CD4-positive, CD25-positive, alpha-beta regulatory T cell (primary cell): ENCODE data around the gene SDHAF2. TPM values are rescaled to one million over a fixed set of nuclear protein-coding genes. Genes with fewer than 3 reads are reported as not detected.
A peak's percentile ranks its signal among the peaks of the same experiment; 100 is the strongest.

Experiments used
- ATAC-seq, 2 donors: fragments of 150-1000 bp; cut with Tn5 transposase; one replicate each; pipeline ENCODE4 v1.10.0; 2021; ENCODE audit warnings: low read depth in 2 of 2, moderate number of reproducible peaks in 2 of 2, moderate library complexity in 1 of 2
- DNase-seq, 3 donors: peaks; one replicate each; pipeline versions ENCODE4 v3.0.0 to v3.0.0-alpha.2; 2012 to 2022; ENCODE audit warnings: mixed read lengths in 1 of 3
- H3K27ac ChIP-seq: one replicate; pipeline ENCODE4 v1.7.0; 2013; ENCODE audit warnings: mild to moderate bottlenecking, low read length; ENCODE audit not compliant: insufficient read depth, poor library complexity, severe bottlenecking
- H3K27me3 ChIP-seq: one replicate; pipeline ENCODE4 v1.7.0; 2013; ENCODE audit warnings: low read length; ENCODE audit not compliant: control insufficient read depth, insufficient read depth
- H3K36me3 ChIP-seq: one replicate; pipeline ENCODE4 v1.7.0; 2013; ENCODE audit warnings: mild to moderate bottlenecking, low read length, moderate library complexity; ENCODE audit not compliant: control insufficient read depth, insufficient read depth
- H3K4me1 ChIP-seq: 2 replicates; pipeline ENCODE4 v1.7.0; 2013; ENCODE audit warnings: mild to moderate bottlenecking, low read length; ENCODE audit not compliant: insufficient read depth, control insufficient read depth, poor library complexity, severe bottlenecking
- H3K4me3 ChIP-seq: one replicate; pipeline ENCODE4 v1.7.0; 2013; ENCODE audit warnings: low read depth, mild to moderate bottlenecking, low read length, moderate library complexity
- H3K9me3 ChIP-seq, 2 experiments: 1 replicate in 1 of 2; 2 replicates in 1 of 2; pipeline ENCODE4 v1.7.0; 2013; ENCODE audit warnings: low read length in 2 of 2, mild to moderate bottlenecking in 1 of 2, moderate library complexity in 1 of 2; ENCODE audit not compliant: control insufficient read depth in 2 of 2
- H3K27ac Mint-ChIP-seq, 3 donors: one replicate each; pipeline ENCODE4 v1.8.0; 2020 to 2022; ENCODE audit warnings: mild to moderate bottlenecking in 3 of 3, mixed read lengths in 3 of 3, moderate library complexity in 2 of 3
- H3K27me3 Mint-ChIP-seq: one replicate; pipeline ENCODE4 v1.8.0; 2022; ENCODE audit warnings: mild to moderate bottlenecking, mixed read lengths
- H3K36me3 Mint-ChIP-seq: one replicate; pipeline ENCODE4 v1.8.0; 2020; ENCODE audit warnings: mixed read lengths
- H3K4me1 Mint-ChIP-seq, 4 donors: one replicate each; pipeline ENCODE4 v1.8.0; 2020 to 2022; ENCODE audit warnings: mixed read lengths in 4 of 4, mild to moderate bottlenecking in 1 of 4
- H3K4me3 Mint-ChIP-seq, 4 donors: one replicate each; pipeline ENCODE4 v1.8.0; 2020 to 2022; ENCODE audit warnings: mild to moderate bottlenecking in 4 of 4, mixed read lengths in 4 of 4, moderate library complexity in 3 of 4
- H3K9me3 Mint-ChIP-seq, 7 donors: one replicate each; pipeline ENCODE4 v1.8.0; 2020 to 2022; ENCODE audit warnings: mixed read lengths in 7 of 7, mild to moderate bottlenecking in 3 of 7, moderate library complexity in 2 of 7
- polyA plus RNA-seq, 4 donors: library from polyadenylated mRNA; unstranded; fragments of 300-500 nt; fragmentation: Illumina TruSeq; gene quantifications; one replicate each; pipeline ENCODE4 v1.2.3, GENCODE V29; 2021
- total RNA-seq: library from RNA; stranded (reverse); gene quantifications from one replicate; pipeline ENCODE4 v1.2.3, GENCODE V29; 2022

Gene SDHAF2
- total and polyA plus RNA-seq, 5 donors from 2014 or later = 36.7 to 127 (median 99.9) TPM

GRCh38 chr11:61472282-61472681 is 42.4 kb downstream of the SDHAF2 start:
- no peak overlapping the region for H3K4me3 Mint-ChIP-seq
- no peak overlapping the region for H3K27ac Mint-ChIP-seq
- no peaks in the 10 kb centered on the region for H3K27me3 Mint-ChIP-seq
- peaks cover 22% of the 10 kb centered on the region for H3K36me3 ChIP-seq
- H3K27ac ChIP-seq = no peak overlapping the region
- no peak for DNase-seq
- peaks cover 30% of the 10 kb centered on the region for H3K36me3 Mint-ChIP-seq
- ATAC-seq = no peak
- no peaks in the 10 kb centered on the region for H3K4me1 ChIP-seq
- no peak overlapping the region for H3K4me3 ChIP-seq
- peaks cover 0 to 6% (median under 1%) of the 10 kb centered on the region in 4 donors for H3K4me1 Mint-ChIP-seq
- peaks cover 0 to 2% (median 0%) of the 10 kb centered on the region in 7 donors for H3K9me3 Mint-ChIP-seq
- no peaks in the 10 kb centered on the region for H3K9me3 ChIP-seq
- H3K27me3 ChIP-seq = no peaks in the 10 kb centered on the region

GRCh38 chr11:61472868-61473267 is 42.9 kb downstream of the SDHAF2 start:
- Histone ChIP-seq H3K4me1 (peaks cover 5% of the 10 kb centered on the region), H3K27ac (no peak overlapping the region), H3K36me3 (peaks cover 19% of the 10 kb centered on the region), H3K9me3 (no peaks in the 10 kb centered on the region), H3K4me3 (no peak overlapping the region), H3K27me3 (no peaks in the 10 kb centered on the region)
- peaks cover 0 to 2% (median 0%) of the 10 kb centered on the region in 7 donors for H3K9me3 Mint-ChIP-seq
- H3K4me3 Mint-ChIP-seq = no peak overlapping the region
- H3K36me3 Mint-ChIP-seq = peaks cover 25% of the 10 kb centered on the region
- DNase-seq (no peak), ATAC-seq (no peak)
- peaks cover 0 to 6% (median 2%) of the 10 kb centered on the region in 4 donors for H3K4me1 Mint-ChIP-seq
- no peak overlapping the region for H3K27ac Mint-ChIP-seq
- H3K27me3 Mint-ChIP-seq = no peaks in the 10 kb centered on the region

- H3K4me3 ChIP-seq = no peak overlapping the region
- no peak for ATAC-seq
- H3K9me3 Mint-ChIP-seq = peaks cover 0 to 2% (median 0%) of the 10 kb centered on the region in 7 donors
- no peak overlapping the region for H3K27ac ChIP-seq
- H3K4me1 Mint-ChIP-seq = peaks cover 0 to 7% (median 4%) of the 10 kb centered on the region in 4 donors
- H3K36me3 Mint-ChIP-seq = peaks cover 21% of the 10 kb centered on the region
- H3K9me3 ChIP-seq = no peaks in the 10 kb centered on the region
- peak overlapping the region in 1 of 4 donors; percentile 23 for H3K4me3 Mint-ChIP-seq
- H3K36me3 ChIP-seq = peaks cover 13% of the 10 kb centered on the region
- no peaks in the 10 kb centered on the region for H3K27me3 Mint-ChIP-seq
- H3K27me3 ChIP-seq = no peaks in the 10 kb centered on the region
- peak overlapping the region in 1 of 3 donors; percentile 11 for H3K27ac Mint-ChIP-seq
- no peak for DNase-seq
- peaks cover 6% of the 10 kb centered on the region for H3K4me1 ChIP-seq
These were observed 43.6 kb downstream of the SDHAF2 start for GRCh38 chr11:61473370-61474012.

GRCh38 chr11:61474013-61474643 is 44.2 kb downstream of the SDHAF2 start:
- Histone ChIP-seq H3K4me3 (no peak overlapping the region), H3K9me3 (no peaks in the 10 kb centered on the region), H3K36me3 (peaks cover 12% of the 10 kb centered on the region), H3K27me3 (no peaks in the 10 kb centered on the region), H3K27ac (no peak overlapping the region), H3K4me1 (peaks cover 6% of the 10 kb centered on the region)
- Mint-ChIP-seq H3K4me1 (peaks cover 0 to 7% (median 4%) of the 10 kb centered on the region in 4 donors), H3K9me3 (peaks cover 0 to 2% (median 0%) of the 10 kb centered on the region in 7 donors), H3K27me3 (no peaks in the 10 kb centered on the region), H3K27ac (peak overlapping the region in 1 of 3 donors; percentile 11), H3K36me3 (peaks cover 21% of the 10 kb centered on the region), H3K4me3 (no peak overlapping the region)
- DNase-seq (no peak), ATAC-seq (no peak)

GRCh38 chr11:61475433-61475832 is 45.5 kb downstream of the SDHAF2 start:
- DNase-seq = no peak
- Mint-ChIP-seq H3K9me3 (no peaks in the 10 kb centered on the region), H3K27ac (peak overlapping the region in 1 of 3 donors; percentile 52)

GRCh38 chr11:61476371-61476770 is 46.4 kb downstream of the SDHAF2 start:
- Mint-ChIP-seq H3K36me3 (peaks cover 16% of the 10 kb centered on the region), H3K9me3 (peaks cover 0 to under 1% (median 0%) of the 10 kb centered on the region in 7 donors), H3K4me3 (no peak overlapping the region), H3K4me1 (peaks cover 0 to 8% (median 5%) of the 10 kb centered on the region in 4 donors), H3K27ac (peak overlapping the region in 2 of 3 donors; percentile 5 to 52), H3K27me3 (no peaks in the 10 kb centered on the region)
- H3K27ac ChIP-seq = no peak overlapping the region
- no peak overlapping the region for H3K4me3 ChIP-seq
- peaks cover 6% of the 10 kb centered on the region for H3K4me1 ChIP-seq
- H3K9me3 ChIP-seq = no peaks in the 10 kb centered on the region
- H3K36me3 ChIP-seq = peaks cover 12% of the 10 kb centered on the region
- ATAC-seq (no peak), DNase-seq (no peak)
- H3K27me3 ChIP-seq = no peaks in the 10 kb centered on the region

More at GRCh38 chr11:61475433-61475832, 45.5 kb downstream of the SDHAF2 start:
- H3K27ac ChIP-seq = no peak overlapping the region
- H3K4me1 Mint-ChIP-seq = peaks cover 0 to 7% (median 5%) of the 10 kb centered on the region in 4 donors
- H3K27me3 Mint-ChIP-seq = no peaks in the 10 kb centered on the region
- peaks cover 12% of the 10 kb centered on the region for H3K36me3 ChIP-seq
- H3K4me1 ChIP-seq = peaks cover 6% of the 10 kb centered on the region
- ATAC-seq = no peak
- H3K9me3 ChIP-seq = no peaks in the 10 kb centered on the region
- no peaks in the 10 kb centered on the region for H3K27me3 ChIP-seq
- peaks cover 16% of the 10 kb centered on the region for H3K36me3 Mint-ChIP-seq
- H3K4me3 ChIP-seq = no peak overlapping the region
- H3K4me3 Mint-ChIP-seq = no peak overlapping the region

- ATAC-seq = no peak
These were observed 47.2 kb downstream of the SDHAF2 start for GRCh38 chr11:61477126-61477525.

More at GRCh38 chr11:61477126-61477525, 47.2 kb downstream of the SDHAF2 start:
- no peak overlapping the region for H3K4me3 Mint-ChIP-seq
- H3K27ac Mint-ChIP-seq = no peak overlapping the region
- peaks cover 6% of the 10 kb centered on the region for H3K4me1 ChIP-seq
- no peak overlapping the region for H3K27ac ChIP-seq
- H3K4me3 ChIP-seq = no peak overlapping the region
- no peaks in the 10 kb centered on the region for H3K27me3 Mint-ChIP-seq
- no peak for DNase-seq
- peaks cover 16% of the 10 kb centered on the region for H3K36me3 Mint-ChIP-seq
- peaks cover 0 to 8% (median 5%) of the 10 kb centered on the region in 4 donors for H3K4me1 Mint-ChIP-seq
- H3K36me3 ChIP-seq = peaks cover 12% of the 10 kb centered on the region
- no peaks in the 10 kb centered on the region for H3K27me3 ChIP-seq
- peaks cover 0 to 1% (median 0%) of the 10 kb centered on the region in 7 donors for H3K9me3 Mint-ChIP-seq
- no peaks in the 10 kb centered on the region for H3K9me3 ChIP-seq
